RWPE1 (cell line): ENCODE data around the gene MYO1B.

Experiments
- CTCF ChIA-PET: fragments of 350-600 bp; sonication (Branson Sonifier 250); formaldehyde crosslinking; extraction: SDS; loops from one replicate; lab custom pipeline; 2021; lab: Yijun Ruan, JAX
- POLR2A ChIA-PET: fragments of 400-600 bp; formaldehyde crosslinking; extraction: SDS; loops from one replicate; lab custom pipeline; 2020; ENCODE audit warnings: antibody characterized with exemption; ENCODE audit not compliant: low non-redundant PET; lab: Yijun Ruan, JAX
- DNase-seq: peaks from one replicate; pipeline ENCODE4 v3.0.0; 2012; ENCODE audit warnings: low spot score
- H3K27ac ChIP-seq: fragments of 450-650 bp; 2 replicates; pipeline ENCODE4 v1.5.1; 2017
- TF ChIP-seq, protein P1 (sequence below): fragments of 450-650 bp; conservative IDR thresholded peaks from 2 replicates; pipeline ENCODE4 v1.5.1; 2017; ENCODE audit warnings: low read depth, mild to moderate bottlenecking

MYO1B gene

DNA sequence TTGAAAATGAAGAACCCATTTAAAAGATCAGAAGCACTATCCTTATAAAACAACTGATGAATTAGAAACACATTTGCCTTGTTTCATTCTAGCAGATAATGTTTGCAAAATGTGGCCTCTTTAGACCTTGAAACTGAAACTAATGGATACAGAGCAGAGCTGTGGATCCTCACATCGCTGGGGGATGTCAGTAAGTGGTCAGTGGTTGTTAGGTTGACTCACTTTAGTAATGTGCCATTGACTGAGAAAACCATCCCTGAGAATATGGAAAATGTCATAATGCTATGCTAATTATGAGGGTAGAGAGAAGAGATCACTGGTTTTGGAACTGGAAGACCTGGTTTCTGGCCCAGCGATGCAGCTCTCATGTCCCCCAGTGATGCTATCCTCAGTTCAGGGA lies 176.7 kb downstream of the MYO1B start:
- TF ChIP-seq, protein P1, sequence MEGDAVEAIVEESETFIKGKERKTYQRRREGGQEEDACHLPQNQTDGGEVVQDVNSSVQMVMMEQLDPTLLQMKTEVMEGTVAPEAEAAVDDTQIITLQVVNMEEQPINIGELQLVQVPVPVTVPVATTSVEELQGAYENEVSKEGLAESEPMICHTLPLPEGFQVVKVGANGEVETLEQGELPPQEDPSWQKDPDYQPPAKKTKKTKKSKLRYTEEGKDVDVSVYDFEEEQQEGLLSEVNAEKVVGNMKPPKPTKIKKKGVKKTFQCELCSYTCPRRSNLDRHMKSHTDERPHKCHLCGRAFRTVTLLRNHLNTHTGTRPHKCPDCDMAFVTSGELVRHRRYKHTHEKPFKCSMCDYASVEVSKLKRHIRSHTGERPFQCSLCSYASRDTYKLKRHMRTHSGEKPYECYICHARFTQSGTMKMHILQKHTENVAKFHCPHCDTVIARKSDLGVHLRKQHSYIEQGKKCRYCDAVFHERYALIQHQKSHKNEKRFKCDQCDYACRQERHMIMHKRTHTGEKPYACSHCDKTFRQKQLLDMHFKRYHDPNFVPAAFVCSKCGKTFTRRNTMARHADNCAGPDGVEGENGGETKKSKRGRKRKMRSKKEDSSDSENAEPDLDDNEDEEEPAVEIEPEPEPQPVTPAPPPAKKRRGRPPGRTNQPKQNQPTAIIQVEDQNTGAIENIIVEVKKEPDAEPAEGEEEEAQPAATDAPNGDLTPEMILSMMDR: no peak
- no peak overlapping the region for H3K27ac ChIP-seq
- CTCF ChIA-PET: no interaction called here
- DNase-seq: no peak
- POLR2A ChIA-PET: no interaction called here

DNA sequence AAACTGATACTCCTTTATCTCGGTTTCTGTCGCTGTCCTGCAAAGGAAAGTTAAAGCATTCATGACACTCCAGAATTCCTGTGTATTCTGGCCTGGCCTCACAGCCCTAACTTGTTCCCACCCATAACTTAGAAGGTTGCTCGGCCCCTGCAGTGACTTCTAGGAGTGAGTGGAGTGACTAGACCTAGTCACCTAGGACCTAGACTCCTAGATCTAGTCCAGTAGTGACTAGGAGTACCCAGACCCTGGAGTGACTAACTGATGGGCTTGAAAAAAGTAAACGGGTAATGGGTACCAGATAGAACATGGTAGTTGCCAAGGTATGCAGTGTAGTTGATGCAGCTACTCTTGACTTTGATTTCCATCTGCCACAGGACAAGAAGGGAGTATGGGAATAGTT lies 181.8 kb downstream of the MYO1B start:
- POLR2A ChIA-PET: no interaction called here
- CTCF ChIA-PET: interaction anchor here (0.7 kb wide), 1 partner anchor 318 kb away, joined by 3 read pairs; no protein-coding TSS in a partner anchor
- no peak for DNase-seq

DNA sequence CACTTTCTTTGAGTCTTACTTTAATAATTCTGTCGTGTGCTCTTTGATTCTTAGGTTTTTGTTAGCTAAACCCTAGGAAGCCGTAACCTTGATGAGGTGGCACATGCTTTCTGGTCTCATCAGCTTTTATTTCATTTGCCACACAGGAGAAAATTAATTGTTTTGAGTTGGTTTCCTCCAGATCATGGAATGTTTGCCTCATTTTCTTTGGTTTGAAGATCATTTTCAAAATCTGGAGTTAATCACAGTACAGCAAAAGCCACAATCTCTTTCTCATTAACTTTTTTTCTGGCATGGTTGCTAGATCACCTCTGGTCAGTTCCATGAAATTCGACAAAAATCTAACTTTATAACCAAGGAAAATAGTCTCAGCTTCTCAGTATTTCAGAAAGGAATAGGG lies 182.9 kb downstream of the MYO1B start:
- H3K27ac ChIP-seq: no peak overlapping the region
- no peak for DNase-seq
- ChIA-PET CTCF (interaction anchor here (0.8 kb wide), 1 partner anchor 101 kb away, joined by 3 read pairs; no protein-coding TSS in a partner anchor), POLR2A (no interaction called here)
- TF ChIP-seq, protein P1: no peak

More for the DNA sequence above, 181.8 kb downstream of the MYO1B start:
- H3K27ac ChIP-seq: no peak overlapping the region
- TF ChIP-seq, protein P1: no peak

DNA sequence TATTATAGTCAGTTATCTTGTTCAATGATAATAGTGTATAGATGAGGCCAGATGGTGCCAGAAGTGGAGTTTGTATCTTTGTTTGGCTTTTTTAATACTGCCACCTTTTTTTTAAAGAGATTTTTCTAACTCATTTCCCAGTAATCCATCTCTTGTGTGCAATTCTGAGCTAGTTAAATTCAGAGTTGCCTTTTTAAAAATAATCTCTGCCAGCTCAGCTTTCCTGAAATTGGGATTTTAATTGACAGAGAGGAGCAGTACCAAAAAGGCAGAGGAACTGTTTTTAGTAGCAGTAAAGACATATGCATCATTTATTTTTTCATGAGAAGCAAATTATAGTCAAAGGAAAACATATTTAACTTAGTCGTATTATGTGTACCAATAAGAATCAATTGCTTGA lies 185.3 kb downstream of the MYO1B start:
- ChIA-PET CTCF (interaction anchor here (1.2 kb wide), 1 partner anchor 63 kb away, joined by 3 read pairs; no protein-coding TSS in a partner anchor), POLR2A (no interaction called here)
- no peak overlapping the region for H3K27ac ChIP-seq
- TF ChIP-seq, protein P1: no peak
- no peak for DNase-seq

DNA sequence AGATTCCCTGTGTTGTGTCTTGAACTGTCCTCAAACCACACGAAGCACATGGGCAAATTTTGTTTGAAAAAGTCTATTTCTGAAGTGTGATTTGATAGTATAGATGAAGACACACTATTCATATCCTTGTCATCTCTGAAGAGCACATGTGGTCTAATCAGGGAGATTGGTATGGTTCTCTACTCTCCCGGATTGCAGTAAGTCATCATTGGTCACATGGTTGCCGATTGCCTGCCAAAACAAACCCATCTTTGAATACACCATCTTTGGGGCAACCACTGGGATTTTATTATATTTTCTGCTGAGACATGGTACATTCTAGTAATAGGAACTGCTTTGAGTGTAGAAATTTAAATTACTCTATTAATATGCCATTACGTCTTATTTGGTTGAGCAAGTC lies 186.9 kb downstream of the MYO1B start:
- DNase-seq: no peak
- ChIA-PET CTCF (interaction anchor here (0.6 kb wide), 1 partner anchor 20 kb away, joined by 4 read pairs; no protein-coding TSS in a partner anchor), POLR2A (no interaction called here)
- TF ChIP-seq, protein P1: no peak
- no peak overlapping the region for H3K27ac ChIP-seq

DNA sequence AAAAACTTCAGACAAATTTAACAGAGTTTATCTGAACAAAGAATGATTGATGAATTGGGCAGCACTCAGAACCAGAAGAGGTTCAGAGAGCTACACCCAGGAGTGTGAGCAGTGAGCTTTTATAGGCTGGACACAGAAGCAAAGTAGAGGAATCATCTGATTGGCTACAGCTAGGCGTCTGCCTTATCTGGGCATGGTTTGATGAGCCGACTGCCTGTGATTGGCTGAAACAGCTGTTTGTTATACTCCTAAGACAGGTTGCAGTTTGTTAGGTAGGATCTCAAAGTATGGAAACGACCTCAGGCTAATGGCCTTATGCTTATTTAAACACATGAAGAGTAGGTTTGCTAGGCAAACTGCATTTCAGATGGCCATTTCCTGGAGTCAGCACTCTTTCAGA lies 188.9 kb downstream of the MYO1B start:
- H3K27ac ChIP-seq: no peak overlapping the region
- TF ChIP-seq, protein P1: no peak
- no peak for DNase-seq
- CTCF ChIA-PET: no interaction called here
- POLR2A ChIA-PET: no interaction called here

DNA sequence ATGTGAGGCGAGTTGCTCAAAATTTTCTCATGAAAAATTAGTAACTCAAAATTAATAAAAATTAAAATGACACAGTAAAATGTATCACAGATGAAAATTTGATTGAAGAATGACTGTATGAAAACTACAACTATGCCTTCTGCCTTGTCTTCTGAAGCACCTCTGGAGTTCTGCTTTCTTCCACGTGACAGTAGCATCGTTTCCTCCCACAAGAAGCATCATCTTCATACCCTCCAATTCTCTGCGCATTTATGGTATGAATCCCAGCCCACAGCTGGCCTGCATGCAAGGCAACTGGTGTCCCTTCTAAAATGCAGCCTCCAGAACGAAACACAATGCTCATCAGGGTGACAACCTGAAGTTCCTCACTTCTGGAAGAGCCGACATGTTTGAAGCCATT lies 189.9 kb downstream of the MYO1B start:
- DNase-seq: no peak
- no peak overlapping the region for H3K27ac ChIP-seq
- ChIA-PET CTCF (no interaction called here), POLR2A (no interaction called here)
- TF ChIP-seq, protein P1: no peak
